HEK293 (cell line): ENCODE measurements around the gene SLC2A4RG.
A peak's percentile ranks its signal among the peaks of the same experiment; 100 is the strongest.

Experiments used
- CTCF ChIA-PET: fragments of 350-600 bp; formaldehyde crosslinking; extraction: SDS; loops from one replicate; lab custom pipeline; 2021; ENCODE audit warnings: antibody characterized with exemption; lab: Yijun Ruan, JAX
- POLR2A ChIA-PET: fragments of 300-600 bp; formaldehyde crosslinking; extraction: SDS; loops from one replicate; lab custom pipeline; 2020; ENCODE audit warnings: antibody characterized with exemption, inconsistent platforms; lab: Yijun Ruan, JAX
- H3K27ac ChIP-seq: fragments of 200-500 bp; sonication (Bioruptor generic); 2 replicates; pipeline ENCODE4 v1.5.1; 2014; ENCODE audit warnings: low read depth, low read length, control low read depth, inconsistent platforms; ENCODE audit errors: extremely low read depth
- H3K36me3 ChIP-seq, 2 experiments: fragments of 200-500 bp in 1 of 2; sonication (Bioruptor generic) in 1 of 2; 1 replicate in 1 of 2; 2 replicates in 1 of 2; pipeline ENCODE4 v1.5.1; 2014 to 2017; ENCODE audit warnings: inconsistent platforms in 2 of 2, low read length in 2 of 2; ENCODE audit not compliant: control insufficient read depth in 2 of 2, insufficient read depth in 1 of 2
- H3K4me1 ChIP-seq: fragments of 200-500 bp; sonication (Bioruptor generic); 2 replicates; pipeline ENCODE4 v1.5.1; 2014; ENCODE audit warnings: mild to moderate bottlenecking, low read length, inconsistent platforms; ENCODE audit not compliant: control insufficient read depth, insufficient read depth
- H3K4me3 ChIP-seq: 2 replicates; pipeline ENCODE4 v1.5.1; 2011; ENCODE audit warnings: low read depth, mild to moderate bottlenecking, control low read depth, low read length, moderate library complexity
- H3K9me3 ChIP-seq: fragments of 200-500 bp; sonication (Bioruptor generic); 2 replicates; pipeline ENCODE4 v1.5.1; 2014; ENCODE audit warnings: low read depth, low read length, inconsistent platforms; ENCODE audit not compliant: control insufficient read depth, insufficient read depth
- IKZF3 ChIP-seq: fragments of 450-650 bp; IDR thresholded peaks from 2 replicates; pipeline ENCODE4 v1.5.0; 2018; ENCODE audit warnings: missing biosample characterization, mild to moderate bottlenecking, missing genetic modification characterization, moderate library complexity
- KLF8 ChIP-seq: fragments of 450-650 bp; formaldehyde crosslinking; IDR thresholded peaks from 2 replicates; pipeline ENCODE4 v1.5.1; 2016; ENCODE audit warnings: missing biosample characterization, missing genetic modification characterization
- PRDM2 ChIP-seq: fragments of 450-650 bp; formaldehyde crosslinking; IDR thresholded peaks from 2 replicates; pipeline ENCODE4 v1.5.1; 2016; ENCODE audit warnings: missing biosample characterization, missing genetic modification characterization, borderline replicate concordance
- WT1 ChIP-seq: fragments of 450-650 bp; formaldehyde crosslinking; IDR thresholded peaks from 2 replicates; pipeline ENCODE4 v1.5.1; 2016; ENCODE audit warnings: missing biosample characterization, missing genetic modification characterization
- YY1 ChIP-seq: fragments of 450-650 bp; formaldehyde crosslinking; IDR thresholded peaks from 2 replicates; pipeline ENCODE4 v1.5.1; 2018; ENCODE audit warnings: missing biosample characterization, missing genetic modification characterization
- ZBTB11 ChIP-seq: fragments of 450-650 bp; formaldehyde crosslinking; conservative IDR thresholded peaks from 2 replicates; pipeline ENCODE4 v1.5.1; 2016; ENCODE audit warnings: low read depth, missing biosample characterization, missing genetic modification characterization
- ZBTB26 ChIP-seq: fragments of 450-650 bp; formaldehyde crosslinking; optimal IDR thresholded peaks from 2 replicates; pipeline ENCODE3; 2016; ENCODE audit warnings: missing biosample characterization, mild to moderate bottlenecking, missing genetic modification characterization
- ZBTB7A ChIP-seq: fragments of 450-650 bp; formaldehyde crosslinking; IDR thresholded peaks from 2 replicates; pipeline ENCODE4 v1.5.1; 2016; ENCODE audit warnings: low read depth, missing biosample characterization, missing genetic modification characterization
- ZEB2 ChIP-seq: fragments of 450-650 bp; formaldehyde crosslinking; IDR thresholded peaks from 2 replicates; pipeline ENCODE4 v1.5.1; 2016; ENCODE audit warnings: missing biosample characterization, missing genetic modification characterization
- ZIC2 ChIP-seq: fragments of 450-650 bp; formaldehyde crosslinking; IDR thresholded peaks from 2 replicates; pipeline ENCODE4 v1.5.1; 2016; ENCODE audit warnings: missing biosample characterization, missing genetic modification characterization
- ZNF121 ChIP-seq: fragments of 450-650 bp; formaldehyde crosslinking; IDR thresholded peaks from 2 replicates; pipeline ENCODE4 v1.5.1; 2016; ENCODE audit warnings: missing biosample characterization, missing genetic modification characterization
- ZNF132 ChIP-seq: fragments of 450-650 bp; formaldehyde crosslinking; IDR thresholded peaks from 2 replicates; pipeline ENCODE4 v1.5.1; 2017; ENCODE audit warnings: missing biosample characterization, missing genetic modification characterization, borderline replicate concordance
- ZNF19 ChIP-seq: fragments of 450-650 bp; formaldehyde crosslinking; IDR thresholded peaks from 2 replicates; pipeline ENCODE4; 2016; ENCODE audit warnings: missing biosample characterization, missing genetic modification characterization, low read depth
- ZNF37A ChIP-seq: fragments of 450-650 bp; IDR thresholded peaks from 2 replicates; pipeline ENCODE4 v1.5.1; 2018; ENCODE audit warnings: missing biosample characterization, missing genetic modification characterization
- ZNF48 ChIP-seq: fragments of 450-650 bp; formaldehyde crosslinking; IDR thresholded peaks from 2 replicates; pipeline ENCODE4 v1.5.1; 2016; ENCODE audit warnings: missing biosample characterization, missing genetic modification characterization
- ZNF580 ChIP-seq: fragments of 450-650 bp; formaldehyde crosslinking; IDR thresholded peaks from 2 replicates; pipeline ENCODE4 v1.5.1; 2016; ENCODE audit warnings: missing biosample characterization, missing genetic modification characterization
- ZNF654 ChIP-seq: fragments of 450-650 bp; formaldehyde crosslinking; IDR thresholded peaks from 2 replicates; pipeline ENCODE4 v1.5.1; 2016; ENCODE audit warnings: low read depth, missing biosample characterization, missing genetic modification characterization
- ZNF701 ChIP-seq: fragments of 450-650 bp; formaldehyde crosslinking; IDR thresholded peaks from 2 replicates; pipeline ENCODE4 v1.5.1; 2016; ENCODE audit warnings: missing biosample characterization, missing genetic modification characterization

SLC2A4RG gene

GRCh38 chr20:63706852-63707557 lies 32.6 kb upstream of the SLC2A4RG start (continued):
- TF ChIP-seq IKZF3 (tag by site-specific recombination) (peak; percentile 34; the same call in 1 of the 2 replicates), ZNF48 (tag by site-specific recombination) (no peak), ZNF654 (tag by site-specific recombination) (peak; percentile 44), ZBTB7A (tag by site-specific recombination) (peak; percentile 15; the same call in 1 of the 2 replicates), ZBTB11 (tag by site-specific recombination) (peak; percentile 44; the same call in 1 of the 2 replicates), ZNF132 (tag by site-specific recombination) (no peak), WT1 (no peak; the same call in 1 of the 2 replicates)
- TF ChIP-seq, all 188 proteins: peak for 12

- Histone ChIP-seq H3K4me1 (0 out of 2 replicates have a peak, but pooled peaks cover 3% of the 10 kb centered on the region), H3K9me3 (no peaks in the 10 kb centered on the region), H3K4me3 (peak within 1 kb of the TSS; percentile 81), H3K36me3 (peaks cover 31 to 74% of the 10 kb centered on the region in 2 experiments), H3K27ac (peak within 1 kb of the TSS; percentile 71)
- ChIA-PET POLR2A (interaction anchor here (0.6 to 3.3 kb wide), 17 partner anchors 9 to 273 kb away, joined by 3 to 16 read pairs (median 6); partner anchors contain the start of genes DNAJC5, LIME1, PRPF6 and RTEL1), CTCF (interaction anchor here (0.6 to 1.4 kb wide), 4 partner anchors 70 to 214 kb away, joined by 3 to 4 read pairs (median 4); no protein-coding TSS in a partner anchor)
- no peak for TF ChIP-seq ZNF19 (tag by site-specific recombination)
- 0 out of 2 replicates have a peak, but pooled peaks have one; percentile 44 for TF ChIP-seq ZNF121 (tag by site-specific recombination)
- peak; percentile 48; the same call in 1 of the 2 replicates for TF ChIP-seq KLF8 (tag by site-specific recombination)
- peak; percentile 49; the same call in 1 of the 2 replicates for TF ChIP-seq ZEB2 (tag by site-specific recombination)
- no peak for TF ChIP-seq ZNF701 (tag by site-specific recombination)
- peak; percentile 46; the same call in 1 of the 2 replicates for TF ChIP-seq YY1
- no peak for TF ChIP-seq ZNF37A
- 0 out of 2 replicates have a peak, but pooled peaks have one; percentile 10 for TF ChIP-seq ZIC2 (tag by site-specific recombination)
- TF ChIP-seq ZBTB26 (tag by site-specific recombination): peak; percentile 86
- peak; percentile 29; the same call in 1 of the 2 replicates for TF ChIP-seq ZNF580 (tag by site-specific recombination)
- no peak for TF ChIP-seq PRDM2
- peak; percentile 80 for TF ChIP-seq ZBTB11 (tag by site-specific recombination)
Observed at GRCh38 chr20:63707558-63708300, 31.8 kb upstream of the SLC2A4RG start, which contains the start of the genes ARFRP1 and ZGPAT. TSS of gene ARFRP1 (minus strand) at chr20:63707976. CDS start at chr20:63707091, 885 bp downstream. TSS of gene ZGPAT (plus strand) at chr20:63708039. CDS start at chr20:63708581, 542 bp downstream.
